A673 (cell line): ENCODE measurements around the gene HECW1. TPM values are rescaled to one million over a fixed set of nuclear protein-coding genes. Genes with fewer than 3 reads are reported as not detected.
"Not testable (repeated sequence)": the region's sequence is repeated elsewhere in the genome, so short reads cannot be mapped to it uniquely, and the experiment has no call there.

Source experiments
- BruUV-seq: library from RNA; stranded (reverse); fragments of 400-500 nt; replicated peaks from 2 replicates; lab custom pipeline; 2021; lab: Mats Ljungman, UMichigan
- CTCF ChIA-PET: fragments of 300-600 bp; sonication (Branson Sonifier 250); formaldehyde crosslinking; loops from one replicate; lab custom pipeline; 2022; ENCODE audit warnings: antibody characterized with exemption; lab: Charles Lee
- POLR2A ChIA-PET: fragments of 300-600 bp; sonication (Branson Sonifier 250); formaldehyde crosslinking; loops from one replicate; lab custom pipeline; 2022; ENCODE audit warnings: antibody characterized with exemption; ENCODE audit not compliant: low non-redundant PET; lab: Charles Lee
- DNase-seq: peaks from one replicate; pipeline ENCODE4 v3.0.0-alpha.2; 2015; ENCODE audit warnings: low spot score
- H3K27ac ChIP-seq: fragments of 200-600 bp; sonication (generic); 2 replicates; pipeline ENCODE4 v1.5.1; 2016; ENCODE audit warnings: mixed run types, low read depth, mild to moderate bottlenecking, mixed read lengths, antibody characterized with exemption, low read length; ENCODE audit not compliant: poor library complexity, severe bottlenecking
- H3K27me3 ChIP-seq: fragments of 200-600 bp; sonication (generic); replicated peaks from 2 replicates; pipeline ENCODE4 v1.6.1; 2017; ENCODE audit warnings: mixed run types, low read depth, mild to moderate bottlenecking, mixed read lengths, antibody characterized with exemption, low read length; ENCODE audit not compliant: insufficient read depth, poor library complexity
- H3K36me3 ChIP-seq: fragments of 200-600 bp; sonication (generic); 2 replicates; pipeline ENCODE4 v1.6.1; 2016; ENCODE audit warnings: mixed run types, mild to moderate bottlenecking, mixed read lengths, antibody characterized with exemption, low read length; ENCODE audit not compliant: insufficient read depth, poor library complexity, severe bottlenecking
- H3K4me1 ChIP-seq: fragments of 200-600 bp; sonication (generic); 2 replicates; pipeline ENCODE4 v1.6.1; 2017; ENCODE audit warnings: mixed run types, mild to moderate bottlenecking, mixed read lengths, antibody characterized with exemption, low read length; ENCODE audit not compliant: insufficient read depth, poor library complexity, severe bottlenecking
- H3K4me3 ChIP-seq: fragments of 200-600 bp; sonication (generic); 2 replicates; pipeline ENCODE4 v1.5.1; 2016; ENCODE audit warnings: low read depth, mixed run types, mild to moderate bottlenecking, mixed read lengths, low read length; ENCODE audit not compliant: poor library complexity, severe bottlenecking
- H3K9me3 ChIP-seq: fragments of 200-600 bp; sonication (generic); 2 replicates; pipeline ENCODE4 v1.6.1; 2016; ENCODE audit warnings: mixed run types, low read depth, mild to moderate bottlenecking, mixed read lengths, antibody characterized with exemption, low read length; ENCODE audit not compliant: poor library complexity, severe bottlenecking
- EZH2 ChIP-seq: fragments of 200-600 bp; sonication (generic); IDR thresholded peaks from 2 replicates; pipeline ENCODE4 v1.6.1; 2017; ENCODE audit warnings: borderline replicate concordance, low read depth, mild to moderate bottlenecking, mixed read lengths, antibody characterized with exemption, low read length; ENCODE audit not compliant: poor library complexity, severe bottlenecking
- intact Hi-C: fragments of 100-400 bp; cut with micrococcal nuclease; formaldehyde crosslinking; loops from one replicate; pipeline ENCODE4 v1.10.0; 2022; ENCODE audit not compliant: unreplicated experiment
- total RNA-seq: library from RNA; stranded (reverse); gene quantifications from 2 replicates; pipeline ENCODE4 v1.2.3, GENCODE V29; 2021
- TF ChIP-seq, protein P1 (sequence below): fragments of 300-800, 200-600 bp; sonication (generic); conservative IDR thresholded peaks from 2 replicates; pipeline ENCODE4 v1.5.1; 2017; ENCODE audit warnings: low read depth, mild to moderate bottlenecking, antibody characterized with exemption, low read length, moderate library complexity, mixed read lengths

The HECW1 gene
- total RNA-seq, 1 experiment from 2014 or later = 0.39 TPM

DNA sequence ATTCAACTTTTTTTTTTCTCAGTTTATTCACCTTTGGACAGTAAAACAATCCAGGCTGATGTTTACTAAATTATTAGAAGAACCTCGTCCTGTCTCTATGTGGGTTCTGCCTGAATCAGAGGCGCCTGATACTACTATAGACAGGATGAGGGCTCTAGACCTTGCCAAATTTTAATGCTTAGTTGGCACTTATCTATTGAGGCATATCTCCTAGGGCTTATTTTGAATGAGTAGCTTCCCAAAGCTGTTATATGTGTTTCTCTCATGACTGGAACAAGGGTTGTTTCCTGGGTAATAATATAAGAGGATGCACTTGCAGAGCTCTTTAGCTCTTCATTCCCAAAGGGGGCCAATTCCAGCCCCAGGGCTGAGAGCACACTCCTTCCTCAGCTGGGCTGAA is 23.6 kb downstream of the HECW1 start:
- H3K27me3 ChIP-seq = no peaks in the 10 kb centered on the region
- TF ChIP-seq, protein P1, sequence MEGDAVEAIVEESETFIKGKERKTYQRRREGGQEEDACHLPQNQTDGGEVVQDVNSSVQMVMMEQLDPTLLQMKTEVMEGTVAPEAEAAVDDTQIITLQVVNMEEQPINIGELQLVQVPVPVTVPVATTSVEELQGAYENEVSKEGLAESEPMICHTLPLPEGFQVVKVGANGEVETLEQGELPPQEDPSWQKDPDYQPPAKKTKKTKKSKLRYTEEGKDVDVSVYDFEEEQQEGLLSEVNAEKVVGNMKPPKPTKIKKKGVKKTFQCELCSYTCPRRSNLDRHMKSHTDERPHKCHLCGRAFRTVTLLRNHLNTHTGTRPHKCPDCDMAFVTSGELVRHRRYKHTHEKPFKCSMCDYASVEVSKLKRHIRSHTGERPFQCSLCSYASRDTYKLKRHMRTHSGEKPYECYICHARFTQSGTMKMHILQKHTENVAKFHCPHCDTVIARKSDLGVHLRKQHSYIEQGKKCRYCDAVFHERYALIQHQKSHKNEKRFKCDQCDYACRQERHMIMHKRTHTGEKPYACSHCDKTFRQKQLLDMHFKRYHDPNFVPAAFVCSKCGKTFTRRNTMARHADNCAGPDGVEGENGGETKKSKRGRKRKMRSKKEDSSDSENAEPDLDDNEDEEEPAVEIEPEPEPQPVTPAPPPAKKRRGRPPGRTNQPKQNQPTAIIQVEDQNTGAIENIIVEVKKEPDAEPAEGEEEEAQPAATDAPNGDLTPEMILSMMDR = no peak
- TF ChIP-seq EZH2 = no peak
- H3K27ac ChIP-seq = no peak overlapping the region
- POLR2A ChIA-PET = no interaction called here
- no peaks in the 10 kb centered on the region for H3K36me3 ChIP-seq
- peaks cover 54% of the 10 kb centered on the region for H3K4me1 ChIP-seq
- no peaks in the 10 kb centered on the region for H3K9me3 ChIP-seq
- H3K4me3 ChIP-seq = no peak overlapping the region
- BruUV-seq = no TSS peak
- CTCF ChIA-PET = no interaction called here
- intact Hi-C loops = no loop called here
- DNase-seq = peak; percentile 70

DNA sequence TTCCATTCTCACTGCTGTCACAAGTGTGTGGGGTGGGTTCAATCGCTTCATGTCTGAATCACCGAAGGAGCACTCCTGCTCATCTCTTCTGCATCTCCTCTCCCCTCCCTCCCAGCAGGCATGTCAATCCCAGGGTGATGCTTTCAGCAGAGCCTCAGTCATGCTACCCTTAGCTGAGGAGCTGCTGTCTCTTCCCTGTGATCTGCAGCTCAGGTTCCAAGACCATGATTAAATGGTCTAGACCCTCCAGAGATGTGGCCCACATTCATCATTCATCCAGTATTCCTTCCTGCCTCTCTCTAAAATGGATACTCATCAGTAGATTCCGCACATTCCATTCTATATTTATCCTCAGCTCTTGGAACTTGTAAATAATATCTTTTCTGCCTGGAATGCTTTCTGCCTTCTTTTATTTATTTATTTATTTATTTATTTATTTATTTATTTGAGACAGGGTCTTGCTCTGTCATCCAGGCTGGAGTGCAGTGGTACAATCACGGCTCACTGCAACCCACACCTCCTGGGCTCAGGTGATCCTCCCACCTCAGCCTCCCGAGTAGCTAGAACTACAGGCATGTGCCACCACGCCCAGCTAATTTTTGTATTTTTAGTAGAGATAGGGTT is 24.8 kb downstream of the HECW1 start:
- H3K4me3 ChIP-seq, H3K36me3 ChIP-seq, DNase-seq, H3K9me3 ChIP-seq, H3K27me3 ChIP-seq, intact Hi-C loops, POLR2A ChIA-PET, H3K27ac ChIP-seq, BruUV-seq, CTCF ChIA-PET: not testable (repeated sequence)
- H3K4me1 ChIP-seq = peaks cover 56% of the 10 kb centered on the region

DNA sequence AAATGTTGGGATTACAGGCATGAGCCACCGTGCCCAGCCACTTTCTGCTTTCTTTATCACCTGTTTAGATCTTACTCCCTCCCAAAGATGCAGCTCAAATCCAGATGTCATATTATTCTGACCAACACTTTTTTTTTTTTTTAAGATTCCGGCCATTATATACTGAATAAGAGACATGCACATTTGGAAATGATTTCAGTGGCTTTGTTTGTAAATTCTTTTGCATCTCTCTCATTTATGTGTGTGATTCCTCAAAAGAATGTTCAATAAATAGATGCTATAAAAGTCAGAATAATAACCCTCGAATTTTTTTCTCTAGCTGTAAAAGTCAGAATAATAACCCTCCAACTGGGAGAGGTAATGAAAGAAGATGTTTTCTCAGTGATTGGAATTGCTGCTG is 25.4 kb downstream of the HECW1 start:
- Histone ChIP-seq H3K36me3 (no peaks in the 10 kb centered on the region), H3K27me3 (no peaks in the 10 kb centered on the region), H3K9me3 (no peaks in the 10 kb centered on the region), H3K4me1 (peaks cover 56% of the 10 kb centered on the region), H3K27ac (peak overlapping the region; percentile 72), H3K4me3 (no peak overlapping the region)
- POLR2A ChIA-PET = no interaction called here
- intact Hi-C loops = no loop called here
- TF ChIP-seq, protein P1 = no peak
- no peak for TF ChIP-seq EZH2
- BruUV-seq = no TSS peak
- CTCF ChIA-PET = no interaction called here
- DNase-seq = peak; percentile 59

DNA sequence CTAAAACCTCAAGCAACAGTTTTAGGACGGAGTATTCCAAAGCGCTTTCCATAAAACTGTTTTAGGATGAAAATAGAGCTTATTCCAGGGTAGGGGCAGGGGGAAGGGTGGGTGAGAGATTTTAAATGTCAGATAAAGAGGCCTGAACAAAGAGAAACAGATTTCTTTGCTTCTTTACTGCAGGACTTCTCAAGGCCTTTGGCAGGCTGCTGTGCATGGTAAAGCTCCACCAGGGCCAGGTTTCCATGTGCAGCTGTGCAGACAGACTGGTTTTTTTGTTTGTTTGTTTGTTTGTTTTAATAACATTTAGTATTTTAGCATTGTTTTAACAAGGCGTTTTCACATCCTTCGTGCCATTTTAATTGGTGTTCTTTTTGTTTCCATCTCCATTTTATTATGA is 26.3 kb downstream of the HECW1 start:
- Histone ChIP-seq H3K27ac (peak overlapping the region; percentile 72), H3K27me3 (no peaks in the 10 kb centered on the region), H3K4me1 (peaks cover 56% of the 10 kb centered on the region), H3K36me3 (no peaks in the 10 kb centered on the region), H3K4me3 (no peak overlapping the region), H3K9me3 (no peaks in the 10 kb centered on the region)
- intact Hi-C loops = no loop called here
- ChIA-PET CTCF (interaction anchor here (1.2 kb wide), 1 partner anchor 30 kb away, joined by 3 read pairs; no protein-coding TSS in a partner anchor), POLR2A (no interaction called here)
- BruUV-seq = no TSS peak
- TF ChIP-seq, protein P1 = no peak
- no peak for TF ChIP-seq EZH2
- DNase-seq = peak; percentile 62
